Stimulated activated naive CD4-positive, alpha-beta T cell treated with Interleukin-2 at 50 U/mL for 16 hours (primary cell): ENCODE data around the gene ADAD2.

Experiments
- DNase-seq: peaks from one replicate; lab custom pipeline; 2025; lab: John Stamatoyannopoulos, UW

The ADAD2 gene

DNA sequence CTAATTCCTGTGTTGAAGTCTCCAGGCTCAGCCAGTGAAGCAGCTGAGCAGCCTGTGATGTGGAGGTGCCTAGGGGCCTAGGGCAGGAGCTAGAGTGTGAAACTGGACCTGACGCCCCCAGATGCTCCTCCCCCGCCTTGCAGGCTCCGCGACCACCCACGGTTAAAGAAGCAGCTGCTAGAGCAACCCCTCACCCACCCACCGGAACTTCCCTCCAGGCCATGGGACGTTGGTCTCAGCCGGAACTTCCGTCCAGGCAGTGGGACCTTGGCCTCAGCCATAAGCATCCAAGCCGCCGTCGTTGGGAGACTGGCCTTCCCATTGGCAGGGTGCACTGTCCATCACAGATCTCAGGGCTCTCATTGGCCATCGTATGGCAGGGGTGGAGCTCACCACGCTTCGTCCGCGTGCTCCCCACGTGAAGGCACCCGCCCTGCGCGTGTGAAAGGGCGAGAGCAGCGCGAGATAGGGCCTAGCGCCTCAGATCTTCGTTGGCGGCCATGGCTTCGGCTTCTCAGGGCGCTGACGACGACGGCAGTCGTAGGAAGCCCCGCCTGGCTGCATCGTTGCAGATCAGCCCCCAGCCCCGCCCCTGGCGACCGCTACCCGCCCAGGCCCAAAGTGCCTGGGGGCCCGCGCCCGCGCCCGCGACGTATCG lies at the start of gene ADAD2:
ADAD2 (plus strand) TSS at position 427 of the 658 bp plus-strand sequence; CDS start at position 501, 74 bp downstream.
- no peak for DNase-seq

DNA sequence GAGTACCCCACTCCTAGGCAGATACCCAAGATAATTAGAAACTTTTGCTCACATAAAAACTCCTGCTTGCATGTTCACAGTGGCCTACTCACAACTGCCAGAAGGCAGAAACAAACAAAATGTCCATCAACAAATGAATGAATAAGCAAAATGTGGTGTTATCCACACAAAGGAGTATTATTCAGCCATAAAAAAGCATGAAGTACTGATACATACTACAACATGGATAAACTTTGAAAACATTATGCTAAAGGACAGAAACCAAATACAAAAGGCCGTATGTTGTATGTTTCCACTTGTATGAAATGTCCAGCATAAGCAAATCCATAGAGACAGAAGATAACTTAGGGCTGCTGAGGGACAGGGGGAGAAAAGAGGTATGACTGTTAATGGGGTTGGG lies 47.9 kb upstream of the ADAD2 start:
- no peak for DNase-seq

GRCh38 chr16:84143784-84144199 lies 47.2 kb upstream of the ADAD2 start:
- no peak for DNase-seq

DNA sequence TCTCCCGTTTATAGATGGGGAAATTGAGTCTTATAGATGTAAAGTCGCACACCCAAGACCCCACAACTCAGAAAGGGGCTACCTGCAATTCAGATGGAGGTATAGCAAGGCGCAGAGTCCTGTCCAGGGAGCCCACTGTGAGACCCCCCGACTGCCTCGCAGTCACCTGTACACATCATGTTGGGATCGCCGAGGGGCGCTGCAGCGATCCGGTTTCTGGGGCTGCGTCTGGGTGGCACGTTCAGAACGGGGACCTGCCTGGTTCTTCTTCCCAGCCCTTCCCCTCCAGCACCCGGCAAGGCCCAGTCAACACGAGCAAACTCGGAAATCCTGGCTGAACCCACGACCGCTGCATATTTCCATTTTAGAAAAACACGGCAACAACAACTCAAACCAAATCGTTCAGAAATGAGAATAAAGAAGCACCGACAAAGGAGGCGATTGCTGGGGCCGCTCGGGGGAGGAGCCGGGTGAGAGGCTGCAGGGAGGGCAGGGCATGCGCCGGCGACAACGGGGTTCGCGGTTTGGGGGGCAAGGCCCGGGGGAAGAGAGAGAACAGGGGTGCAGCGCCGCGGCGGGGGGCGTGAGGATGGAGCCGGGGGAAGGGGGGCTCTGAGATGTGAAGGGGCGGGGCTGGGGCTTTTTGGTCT lies 46.6 kb upstream of the ADAD2 start:
- DNase-seq = peak; percentile 39

GRCh38 chr16:84144859-84145639 lies 45.9 kb upstream of the ADAD2 start, which contains the start of the genes DNAAF1 and HSDL1:
Gene DNAAF1, plus strand, starts transcription at chr16:84145308. Its CDS starts 133 bp downstream, at chr16:84145441.
Gene HSDL1, minus strand, starts transcription at chr16:84145177. Its CDS starts 13,856 bp downstream, at chr16:84131321.
- DNase-seq = peak; percentile 88

- DNase-seq = no peak
These were observed 40.0 kb upstream of the ADAD2 start for GRCh38 chr16:84150926-84151325.

DNA sequence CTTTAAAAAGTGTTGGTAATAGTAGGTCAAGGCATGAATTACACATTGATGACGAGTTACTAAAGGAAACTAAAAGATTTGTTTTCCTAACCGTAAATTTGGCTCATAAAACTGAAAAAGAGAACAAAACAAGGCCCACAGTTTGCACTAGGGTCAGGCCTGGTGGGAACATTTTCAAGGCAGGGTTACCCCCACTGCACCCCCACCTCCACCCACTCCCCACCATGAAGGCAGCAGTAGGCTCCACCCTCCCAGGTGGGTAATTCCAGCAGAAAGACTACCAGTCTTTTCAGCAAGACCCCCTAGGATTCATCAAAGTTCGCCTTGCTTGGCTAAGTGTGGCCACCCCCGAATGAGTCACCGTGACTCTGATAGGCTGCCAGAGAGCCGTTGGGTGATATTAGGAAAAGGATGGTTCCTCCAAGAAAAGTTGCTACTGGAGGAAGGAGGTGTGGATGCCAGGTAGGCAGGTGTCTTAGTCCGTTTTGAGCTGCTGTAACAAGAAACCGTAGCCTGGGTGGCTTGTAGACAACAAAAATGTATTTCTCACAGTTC lies 37.2 kb upstream of the ADAD2 start:
- no peak for DNase-seq

DNA sequence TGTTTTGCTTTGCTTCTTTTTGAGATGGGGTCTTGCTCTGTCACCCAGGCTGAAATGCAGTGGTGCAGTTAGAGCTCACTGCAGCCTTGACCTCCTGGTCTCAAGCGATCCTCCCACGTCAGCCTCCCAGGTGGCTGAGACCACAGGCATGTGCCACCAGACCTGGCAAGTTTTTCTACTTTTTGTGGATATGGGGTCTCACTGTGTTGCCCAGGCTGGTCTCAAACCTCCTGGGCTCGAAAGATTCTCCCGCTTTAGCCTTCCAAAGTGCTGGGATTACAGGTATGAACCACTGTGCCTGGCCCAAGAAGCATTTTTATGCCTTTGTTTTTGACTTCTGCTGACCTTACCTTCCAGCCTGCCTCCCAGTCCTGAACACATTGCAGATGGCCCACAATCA lies 35.7 kb upstream of the ADAD2 start:
- DNase-seq = no peak

GRCh38 chr16:84155771-84156170 lies 35.2 kb upstream of the ADAD2 start:
- DNase-seq = no peak

DNA sequence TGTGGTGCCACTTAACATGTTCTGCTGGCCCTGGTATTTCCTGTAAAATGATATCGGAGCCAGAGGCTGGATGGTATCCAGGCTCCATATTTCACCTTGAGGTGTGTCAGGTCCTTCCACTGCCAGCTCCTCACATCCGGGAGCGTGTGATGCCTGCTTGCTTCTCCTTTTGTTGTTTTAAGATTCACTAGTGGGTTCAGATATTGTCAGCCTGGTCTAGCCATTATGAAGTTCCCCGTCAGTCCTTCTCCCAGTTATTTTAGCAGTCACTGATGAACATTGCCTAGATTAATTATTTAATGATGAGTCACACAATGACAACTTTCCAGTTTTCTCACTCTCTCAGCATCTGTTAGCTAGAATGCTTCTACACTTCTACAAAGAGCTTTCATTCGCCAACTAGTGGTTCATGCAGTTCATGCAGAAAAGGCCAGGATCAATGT lies 34.6 kb upstream of the ADAD2 start:
- no peak for DNase-seq

DNA sequence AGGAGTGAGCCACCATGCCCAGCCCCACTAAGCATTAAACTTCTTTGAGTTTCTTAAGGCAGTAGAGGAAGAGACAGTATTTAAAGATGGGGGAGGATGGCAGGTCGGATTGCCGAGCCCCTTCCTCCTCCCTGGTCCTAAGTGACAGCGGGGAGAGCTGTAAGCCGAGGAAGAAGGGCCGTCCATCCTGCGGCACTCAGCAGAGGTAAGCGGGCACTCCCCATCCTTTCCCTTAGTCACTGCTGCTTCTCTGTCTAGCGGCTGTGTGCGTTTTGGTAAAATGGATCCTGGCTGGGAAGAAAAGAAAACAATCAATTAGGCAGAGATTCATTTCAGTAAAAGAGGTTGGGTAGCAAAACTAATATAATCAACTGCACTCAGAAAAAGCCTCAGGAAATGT lies 31.9 kb upstream of the ADAD2 start:
- no peak for DNase-seq

- DNase-seq = no peak
These were observed 31.2 kb upstream of the ADAD2 start for GRCh38 chr16:84159800-84160199.

- DNase-seq = no peak
These were observed 29.9 kb upstream of the ADAD2 start for GRCh38 chr16:84161037-84161436.

GRCh38 chr16:84161801-84162200 lies 29.2 kb upstream of the ADAD2 start:
- no peak for DNase-seq

DNA sequence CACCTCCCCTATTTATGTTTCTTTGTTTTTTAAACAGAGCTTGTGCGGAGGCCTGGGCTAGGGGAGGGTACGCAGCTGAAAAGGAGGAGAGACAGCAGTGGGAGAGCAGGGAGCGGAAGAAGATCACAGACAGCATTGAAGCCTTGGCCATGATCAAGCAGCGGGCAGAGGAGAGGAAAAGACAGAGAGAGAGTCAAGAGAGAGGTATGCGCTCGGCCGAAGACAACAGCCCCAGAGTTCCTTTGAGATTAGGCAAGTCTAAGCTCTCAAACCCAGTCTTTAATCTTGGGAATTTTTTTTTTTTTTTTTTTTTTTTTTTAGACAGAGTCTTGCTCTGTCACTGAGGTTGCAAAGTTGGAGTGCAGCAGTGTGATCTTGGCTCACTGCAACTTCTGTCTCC lies 25.2 kb upstream of the ADAD2 start:
- no peak for DNase-seq

DNA sequence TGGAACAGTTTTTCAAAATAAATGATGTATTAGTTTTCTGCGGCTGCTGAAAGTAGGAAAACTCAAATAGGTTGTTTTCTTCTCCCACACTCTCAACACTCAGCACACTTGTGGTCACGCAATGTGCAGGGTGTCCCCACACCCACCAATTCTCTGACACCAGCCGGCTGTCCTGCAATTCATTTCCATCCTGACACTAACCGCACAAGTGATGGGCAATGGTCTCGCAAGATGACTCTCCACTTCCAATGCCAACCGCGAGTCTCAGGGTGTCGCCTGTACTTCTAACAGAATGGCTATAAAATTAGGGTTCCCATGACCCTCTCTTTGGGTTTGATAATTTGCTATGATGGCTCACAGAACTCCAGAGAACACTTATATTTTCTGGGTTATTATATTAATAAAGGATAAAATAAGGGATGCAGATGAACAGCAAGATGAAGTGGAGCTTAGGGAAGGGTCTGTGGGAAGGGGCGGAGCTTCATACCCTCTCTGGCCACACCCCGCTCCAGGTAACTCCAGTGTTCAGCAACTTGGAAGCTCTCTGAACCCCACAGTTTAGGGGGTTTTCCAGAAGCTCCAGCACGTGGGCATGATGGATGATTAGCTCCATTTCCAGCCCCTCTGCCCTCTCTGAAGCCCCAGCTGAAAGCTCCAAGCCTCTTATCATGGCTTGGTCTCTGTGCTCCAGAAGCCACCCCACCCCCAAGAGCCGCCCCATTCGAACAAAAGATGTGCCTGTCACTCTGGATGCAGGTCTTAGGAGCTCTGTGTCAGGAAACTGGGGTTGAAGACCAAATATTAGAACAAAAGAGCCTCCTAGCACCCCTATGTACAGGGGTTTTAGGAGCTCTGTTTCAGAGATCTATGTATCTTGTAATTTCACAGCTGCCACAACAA lies 23.9 kb upstream of the ADAD2 start:
- peak; percentile 33 for DNase-seq

DNA sequence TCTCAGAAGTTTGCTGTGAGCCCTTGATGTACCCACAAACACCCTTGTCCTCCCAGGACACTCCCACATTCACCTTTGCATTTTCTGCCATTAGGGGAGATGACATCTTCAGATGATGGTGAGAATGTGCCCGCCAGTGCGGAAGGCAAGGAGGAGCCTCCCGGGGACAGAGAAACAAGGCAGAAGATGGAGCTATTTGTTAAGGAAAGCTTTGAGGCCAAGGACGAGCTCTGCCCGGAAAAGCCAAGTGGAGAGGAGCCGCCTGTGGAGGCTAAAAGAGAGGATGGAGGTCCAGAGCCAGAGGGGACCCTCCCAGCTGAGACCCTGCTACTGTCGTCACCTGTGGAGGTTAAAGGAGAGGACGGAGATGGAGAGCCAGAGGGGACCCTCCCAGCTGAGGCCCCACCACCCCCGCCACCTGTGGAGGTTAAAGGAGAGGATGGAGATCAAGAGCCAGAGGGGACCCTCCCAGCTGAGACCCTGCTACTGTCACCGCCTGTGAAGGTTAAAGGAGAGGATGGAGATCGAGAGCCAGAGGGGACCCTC lies 21.1 kb upstream of the ADAD2 start:
- DNase-seq = no peak

DNA sequence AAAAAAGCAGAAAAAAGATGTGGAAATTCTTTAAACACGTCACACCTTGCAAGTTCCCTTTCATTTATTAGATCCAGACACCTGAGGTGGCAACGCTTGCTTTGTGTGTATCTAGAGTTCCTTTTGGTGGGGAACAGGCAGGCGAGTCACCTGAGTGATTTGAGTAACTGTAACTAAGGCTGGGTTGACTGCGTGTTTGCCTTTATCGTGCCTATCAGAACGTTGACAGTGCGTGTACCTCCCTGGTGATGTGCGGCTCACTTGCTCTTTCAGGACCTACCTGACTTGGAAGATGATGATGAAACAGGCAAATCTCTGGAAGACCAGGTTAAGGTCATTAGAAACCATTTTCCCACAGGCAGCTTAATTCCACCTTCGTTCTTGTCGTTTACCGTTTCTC lies 16.6 kb upstream of the ADAD2 start:
- no peak for DNase-seq

DNA sequence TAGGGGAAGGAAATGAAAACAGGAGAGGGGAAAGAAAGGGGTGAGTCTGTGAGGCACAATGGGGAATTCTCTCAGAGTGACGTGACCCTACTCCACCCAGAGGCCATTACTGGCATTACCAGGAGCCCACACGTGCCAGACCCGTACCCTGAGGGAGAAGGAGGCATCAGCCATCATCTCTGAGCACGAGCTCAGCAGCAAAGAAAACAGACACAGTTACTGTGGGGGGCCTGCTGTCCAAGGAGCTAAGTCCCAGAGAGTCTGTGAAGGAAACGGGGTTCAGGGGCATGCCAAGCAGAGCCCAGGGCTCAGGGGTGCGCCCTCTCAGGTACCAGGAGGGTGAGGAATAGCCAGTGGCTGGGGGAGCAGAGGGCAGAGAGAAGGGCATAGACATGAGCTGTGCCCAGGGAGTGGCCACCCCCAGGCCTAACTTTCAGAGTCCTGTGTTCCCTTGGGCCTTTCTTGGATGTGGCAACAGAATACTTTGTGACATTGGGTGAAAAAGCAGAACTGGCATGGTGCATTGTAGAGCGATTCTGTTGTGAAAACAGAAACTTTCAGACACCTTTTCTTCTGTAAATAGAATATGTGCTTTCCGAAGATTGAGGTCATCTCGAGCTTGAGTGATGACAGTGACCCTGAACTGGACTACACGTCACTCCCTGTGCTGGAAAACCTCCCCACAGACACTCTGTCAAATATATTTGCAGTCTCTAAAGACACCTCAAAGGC lies 15.4 kb upstream of the ADAD2 start:
- peak; percentile 11 for DNase-seq
